GM21619 (cell line): ENCODE results near the gene KLHL3.
A peak's percentile ranks its signal among the peaks of the same experiment; 100 is the strongest.
"Not testable (repeated sequence)": the region's sequence is repeated elsewhere in the genome, so short reads cannot be mapped to it uniquely, and the experiment has no call there.

ENCODE experiments used
- ATAC-seq: cut with Tn5 transposase; IDR thresholded peaks from one replicate; pipeline ENCODE4 v1.9.1; 2021; ENCODE audit not compliant: unreplicated experiment

Gene KLHL3

DNA sequence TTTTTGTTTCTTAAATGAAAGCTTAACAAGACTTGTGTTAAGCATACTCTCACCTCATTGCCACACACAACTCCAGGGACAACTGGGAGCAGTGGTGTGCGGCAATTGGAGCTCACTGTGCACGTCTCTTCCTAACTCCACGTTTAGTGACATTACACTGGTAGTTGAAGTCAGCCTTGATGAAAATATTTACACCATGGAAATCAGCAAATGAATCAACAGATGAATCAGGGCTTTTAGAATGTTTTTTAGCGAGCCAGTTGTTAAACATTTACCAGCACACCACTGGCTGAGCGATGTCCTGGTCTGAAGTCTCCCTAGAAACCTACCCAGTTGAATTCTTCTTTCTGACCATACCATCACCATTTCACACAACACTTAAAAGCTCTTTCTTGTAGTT lies 67.3 kb downstream of the KLHL3 start:
- ATAC-seq: no peak

DNA sequence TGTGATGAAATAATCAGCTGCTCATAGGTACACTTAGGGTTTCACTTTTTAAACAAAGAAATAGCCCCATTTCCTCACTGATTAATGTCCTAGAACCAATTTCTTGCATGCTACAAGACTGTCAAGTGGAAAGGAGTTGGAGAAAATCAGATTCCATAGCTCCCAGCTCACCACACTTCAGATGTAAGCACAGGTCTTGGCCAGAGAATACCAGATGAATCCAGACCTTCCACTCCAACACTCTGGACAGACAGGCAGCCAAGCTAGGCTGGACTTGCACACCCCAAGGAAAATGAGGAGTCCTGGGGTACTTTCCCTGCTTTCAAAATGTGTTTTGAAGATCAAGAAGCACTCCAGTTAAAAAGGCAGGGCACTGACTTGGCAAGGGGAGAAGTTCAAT lies 68.5 kb downstream of the KLHL3 start:
- ATAC-seq: no peak

DNA sequence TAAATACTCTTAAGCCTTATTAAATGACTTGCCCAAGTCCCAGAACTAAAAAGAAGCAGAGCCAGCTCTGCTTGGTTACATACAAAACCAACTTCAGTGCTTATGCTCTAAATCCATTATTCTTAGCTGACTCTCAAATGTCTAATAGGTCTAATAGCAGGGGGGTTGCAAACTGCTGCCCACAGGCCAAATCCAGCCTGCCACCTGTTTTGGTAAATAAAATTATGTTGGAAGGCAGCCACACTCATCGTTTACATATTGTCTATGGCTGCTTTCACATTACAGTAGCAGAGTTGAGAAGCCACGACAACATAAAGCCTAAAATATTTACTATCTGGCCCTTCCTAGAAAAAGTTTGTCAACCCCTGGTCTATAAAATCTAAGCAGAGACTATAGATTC lies 69.0 kb downstream of the KLHL3 start:
- no peak for ATAC-seq

DNA sequence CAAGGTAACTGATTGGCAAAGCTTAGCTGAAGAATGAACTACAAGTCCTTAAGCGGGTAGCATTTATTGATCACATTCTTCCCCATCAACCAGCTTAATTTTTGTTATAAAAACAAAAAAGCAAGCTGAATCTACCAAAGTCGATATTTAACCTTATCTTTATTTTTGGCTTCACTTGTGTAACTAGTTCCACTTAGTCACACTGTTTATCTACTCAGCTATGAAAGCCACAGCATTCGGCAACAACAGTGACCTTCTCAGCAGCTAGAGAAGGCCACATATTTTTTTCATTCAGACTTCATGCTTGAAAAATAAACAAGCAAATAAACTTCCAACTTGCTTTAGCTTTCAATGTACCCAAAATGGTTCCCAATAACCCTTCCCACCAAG lies 69.4 kb downstream of the KLHL3 start:
- ATAC-seq: peak; percentile 37

DNA sequence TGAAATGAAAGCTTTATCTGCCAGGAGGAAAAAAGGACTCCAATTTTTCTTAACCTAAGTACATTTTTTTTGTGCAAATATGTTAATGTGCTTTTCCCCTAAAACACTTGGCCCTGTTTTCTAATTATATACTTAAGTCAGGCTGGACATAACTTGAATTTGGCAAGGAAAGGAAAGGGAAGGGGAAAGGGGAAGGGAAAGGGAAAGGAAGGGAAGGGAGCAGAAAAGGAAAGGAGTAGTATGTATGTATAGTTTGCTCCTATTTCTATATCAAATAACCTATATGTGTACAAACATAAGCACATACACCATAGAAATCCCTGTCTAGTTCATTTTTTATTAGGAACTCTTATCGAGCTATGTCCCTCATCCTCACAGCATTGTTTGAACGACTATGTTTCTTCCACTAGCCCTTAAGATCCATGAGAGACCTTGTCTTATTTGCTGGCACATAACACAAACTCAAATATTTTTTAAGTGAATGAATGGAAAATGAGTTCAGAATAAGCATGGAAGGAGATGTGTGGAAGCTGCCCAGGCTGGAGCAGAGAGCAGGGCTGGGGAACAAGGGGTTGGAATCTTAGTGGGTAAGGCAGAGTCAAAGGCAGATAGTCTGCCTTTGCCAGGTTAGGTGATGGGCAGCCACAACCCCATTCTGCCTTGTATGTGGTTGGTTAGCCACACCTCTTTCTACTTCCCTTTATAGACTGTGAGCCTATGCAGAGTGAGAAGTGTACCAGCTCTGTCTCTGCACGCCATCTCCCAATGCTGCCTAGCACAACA lies 70.0 kb downstream of the KLHL3 start:
- peak; percentile 100 for ATAC-seq

DNA sequence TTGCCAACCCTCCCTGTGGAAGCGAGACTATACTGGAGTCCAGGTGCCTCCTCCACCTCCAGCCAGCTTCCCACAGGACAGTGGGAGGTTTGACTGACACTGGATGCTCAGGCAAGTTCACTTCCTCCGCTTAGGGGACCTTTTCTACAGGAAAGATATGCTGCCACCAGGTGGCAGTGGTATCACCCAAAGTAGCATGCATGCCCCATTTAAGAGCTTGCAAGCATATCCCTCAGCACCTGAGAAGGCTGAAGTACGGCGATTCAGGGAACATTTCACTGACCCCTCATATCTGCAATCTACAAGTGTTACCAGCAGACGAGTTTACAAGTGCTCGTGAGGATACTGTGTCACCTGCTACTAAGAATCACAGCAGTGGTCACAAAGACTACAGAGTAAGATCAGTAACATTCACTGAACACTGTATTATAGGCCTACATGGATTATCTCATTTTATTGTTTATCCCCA lies 75.5 kb downstream of the KLHL3 start:
- peak; percentile 95 for ATAC-seq

DNA sequence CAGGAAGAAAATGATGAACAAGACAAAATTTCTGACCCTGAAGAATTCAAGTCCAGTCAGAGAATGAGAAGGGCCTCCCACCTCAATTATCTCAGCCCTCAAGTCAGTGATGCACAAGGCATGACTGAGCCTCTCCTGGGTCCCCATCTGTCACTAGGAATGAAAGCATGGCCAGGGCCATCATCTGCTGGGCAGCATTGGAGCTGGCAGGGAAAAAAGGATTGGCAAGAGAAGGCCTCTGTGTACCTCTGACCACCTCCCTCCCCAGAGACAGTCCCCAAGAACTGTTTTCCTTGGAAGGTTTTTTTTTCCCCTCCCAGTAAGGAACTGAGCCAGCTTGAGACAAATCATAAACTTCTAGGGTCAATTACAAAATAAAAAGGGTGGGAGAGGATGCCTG lies 76.7 kb downstream of the KLHL3 start:
- ATAC-seq: no peak

DNA sequence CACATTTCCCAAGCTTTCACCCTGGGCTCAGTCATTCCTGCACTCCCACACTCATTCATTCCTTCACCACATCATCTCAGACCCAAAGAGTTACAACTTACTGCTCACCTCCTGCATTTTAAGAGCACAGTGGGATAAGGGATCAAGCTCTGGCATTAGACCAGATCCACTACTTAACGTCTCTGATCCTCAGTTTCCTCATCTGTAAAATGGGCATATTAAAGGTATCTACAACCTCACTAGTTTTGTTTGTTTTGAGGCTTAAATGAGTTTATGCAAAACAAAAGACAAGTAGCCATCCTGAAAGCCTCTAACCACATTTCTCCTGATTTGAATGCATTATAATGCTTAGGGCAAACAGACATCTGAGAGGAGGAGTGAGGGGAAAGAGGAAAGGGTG lies 77.6 kb downstream of the KLHL3 start:
- no peak for ATAC-seq

DNA sequence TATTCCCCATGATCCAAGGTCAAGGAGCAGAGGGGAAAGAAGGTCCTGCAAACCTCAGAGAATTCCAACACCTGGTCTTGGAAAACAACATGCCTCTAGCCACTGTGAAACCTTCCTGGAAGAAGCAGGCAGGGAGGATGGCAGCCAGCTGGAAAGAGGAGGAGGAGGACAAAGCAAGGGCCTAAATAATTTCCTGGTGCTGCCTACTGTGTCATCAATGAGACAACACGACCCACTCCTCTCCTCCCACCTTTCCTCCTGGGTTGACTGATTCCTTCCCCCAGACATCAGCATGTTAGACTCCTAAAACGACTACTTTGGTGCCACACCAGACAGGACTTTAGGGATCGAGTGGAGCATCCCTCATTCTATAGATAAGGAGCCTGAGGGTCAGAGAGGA lies 78.8 kb downstream of the KLHL3 start:
- no peak for ATAC-seq

DNA sequence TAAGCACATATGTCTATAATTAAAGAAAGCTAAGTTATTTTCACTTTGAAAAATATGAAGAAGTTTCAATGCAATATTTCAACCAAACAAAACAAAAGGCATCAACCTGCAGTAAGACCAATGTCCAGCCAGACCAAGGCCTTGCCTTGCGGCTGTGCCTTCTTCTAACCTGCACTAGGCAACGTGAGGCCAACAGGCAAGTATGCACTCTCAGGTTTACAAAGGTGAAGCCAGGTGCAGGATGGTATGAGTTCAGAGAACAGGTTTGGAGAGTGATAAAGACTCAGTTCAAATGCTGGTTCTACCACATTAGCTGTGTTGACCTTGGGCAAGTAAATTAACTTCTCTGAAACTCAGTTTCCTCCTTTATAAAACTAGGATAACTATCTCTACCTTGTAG lies 79.3 kb downstream of the KLHL3 start:
- ATAC-seq: no peak

DNA sequence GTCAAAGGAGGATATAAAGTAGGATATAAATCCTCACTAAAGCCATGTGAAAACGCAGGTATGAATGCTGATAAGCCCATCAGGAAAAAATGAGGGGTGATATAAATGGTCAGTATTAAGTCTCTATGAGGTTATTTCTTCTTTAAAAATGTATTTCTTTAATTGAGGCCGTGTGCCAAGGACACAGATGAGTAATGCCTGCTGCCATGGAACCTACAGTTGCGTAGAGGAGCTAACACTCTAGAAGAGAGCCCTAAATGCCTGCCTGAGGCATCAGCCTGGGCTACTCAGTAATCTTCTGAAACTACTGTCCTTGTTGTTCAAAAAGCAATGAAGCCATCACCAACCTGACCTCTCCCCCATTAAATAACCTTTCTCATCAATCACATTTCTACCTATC lies 84.9 kb downstream of the KLHL3 start:
- ATAC-seq: no peak

DNA sequence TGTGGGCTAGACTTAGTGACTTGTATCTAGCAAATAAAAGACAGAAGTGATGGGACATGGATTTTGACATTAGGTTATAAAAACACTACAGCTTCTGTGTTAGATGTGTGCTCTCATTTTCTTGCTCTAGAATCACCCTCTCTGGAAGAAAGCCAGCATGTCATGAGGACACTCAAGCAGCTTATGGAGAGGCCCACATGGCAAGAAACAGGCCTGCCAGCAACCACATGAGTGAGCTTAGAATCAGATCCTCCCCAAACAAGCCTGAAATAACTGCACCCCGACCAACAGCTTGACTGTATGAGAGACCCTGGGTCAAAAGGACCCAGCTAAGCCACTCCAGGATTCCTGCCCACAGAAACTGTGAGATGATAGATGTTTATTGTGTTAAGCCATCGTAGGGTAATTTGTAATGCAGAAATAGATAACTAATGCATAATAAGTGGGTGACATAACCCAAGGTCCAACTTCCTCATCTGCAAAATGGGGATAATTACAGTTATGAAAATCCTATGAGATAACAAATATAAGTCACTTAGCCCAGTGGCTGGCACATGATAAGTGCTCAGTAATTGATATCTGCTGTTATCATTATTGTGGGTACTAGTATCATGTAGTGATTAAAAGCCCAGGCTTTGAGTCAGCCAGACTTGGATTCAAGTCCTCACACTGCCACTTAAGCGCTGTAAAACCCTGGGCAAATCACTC lies 86.5 kb downstream of the KLHL3 start:
- ATAC-seq: no peak

DNA sequence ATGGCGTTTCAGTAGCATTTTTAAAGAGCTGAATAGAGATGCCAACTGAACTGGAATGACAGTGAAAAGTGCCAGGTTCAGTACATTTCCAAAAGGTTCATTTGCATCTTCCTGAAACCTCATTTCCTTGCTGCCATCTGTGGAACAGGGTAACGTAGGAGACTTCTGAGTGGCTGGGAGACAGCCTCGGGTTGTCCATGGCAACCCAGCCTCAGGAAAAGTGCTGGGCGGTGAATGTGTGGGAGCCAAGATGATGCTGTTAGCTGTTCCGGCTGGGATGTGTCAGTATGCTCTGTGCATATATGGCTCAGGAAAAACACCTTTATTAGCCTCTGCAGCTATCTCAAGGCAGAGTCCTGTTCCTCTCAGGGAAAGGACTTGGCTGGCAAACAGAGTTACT lies 87.5 kb downstream of the KLHL3 start:
- no peak for ATAC-seq

DNA sequence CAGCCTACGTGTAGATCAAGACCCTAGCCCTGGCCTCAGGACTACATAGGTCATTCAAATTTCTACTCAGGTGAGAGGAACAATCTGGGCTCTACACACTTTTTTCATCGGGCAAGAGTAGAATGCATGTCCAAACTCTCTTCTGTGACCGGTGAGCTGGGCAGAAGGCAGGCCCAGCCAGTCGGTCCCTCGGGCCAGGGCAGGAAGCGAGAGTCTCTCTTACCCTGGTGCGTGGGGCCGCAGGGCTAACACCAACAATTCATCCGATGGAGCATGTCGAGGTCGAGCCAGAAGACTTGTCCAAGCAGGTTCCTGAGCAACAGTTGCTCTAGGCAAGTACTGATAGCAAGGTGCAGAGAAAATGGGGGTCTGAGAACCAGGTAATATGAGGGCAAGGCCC lies 88.5 kb downstream of the KLHL3 start:
- no peak for ATAC-seq

DNA sequence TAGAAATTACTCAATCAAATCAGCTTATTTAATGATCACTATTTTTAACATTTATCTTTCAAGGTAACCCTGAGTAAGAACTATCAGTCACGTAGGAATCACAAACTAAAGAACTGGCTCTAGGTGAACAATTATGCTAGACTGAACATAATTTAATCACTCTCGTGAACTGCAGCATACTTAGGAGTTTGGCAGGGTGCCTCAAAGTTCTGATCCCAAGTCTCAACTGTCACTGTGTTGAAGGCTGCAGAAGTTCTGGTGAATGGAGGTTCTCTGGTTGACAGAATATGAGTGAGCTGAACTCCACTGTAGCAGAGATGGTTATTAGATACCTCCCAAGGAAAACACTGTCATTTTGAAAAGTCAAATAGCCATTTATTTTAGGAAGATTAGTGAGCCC lies 89.1 kb downstream of the KLHL3 start:
- ATAC-seq: no peak

DNA sequence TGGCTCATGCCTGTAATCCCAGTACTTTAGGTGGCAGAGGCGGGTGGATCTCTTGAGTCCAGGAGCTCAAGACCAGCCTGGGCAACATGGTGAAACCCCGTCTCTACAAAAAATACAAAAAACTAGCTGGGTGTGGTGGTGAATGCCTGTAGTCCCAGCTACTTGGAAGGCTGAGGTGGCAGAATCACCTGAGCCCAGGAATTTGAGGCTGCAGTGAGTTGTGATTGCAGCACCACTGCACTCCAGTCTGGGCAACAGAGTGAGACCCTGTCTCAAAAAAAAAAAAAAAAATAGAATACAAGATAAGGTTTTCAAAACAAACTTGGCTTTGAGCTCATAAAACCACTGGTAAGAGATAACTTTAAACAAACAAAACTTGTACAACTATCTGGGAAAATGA lies 92.8 kb downstream of the KLHL3 start:
- not testable (repeated sequence) for ATAC-seq

DNA sequence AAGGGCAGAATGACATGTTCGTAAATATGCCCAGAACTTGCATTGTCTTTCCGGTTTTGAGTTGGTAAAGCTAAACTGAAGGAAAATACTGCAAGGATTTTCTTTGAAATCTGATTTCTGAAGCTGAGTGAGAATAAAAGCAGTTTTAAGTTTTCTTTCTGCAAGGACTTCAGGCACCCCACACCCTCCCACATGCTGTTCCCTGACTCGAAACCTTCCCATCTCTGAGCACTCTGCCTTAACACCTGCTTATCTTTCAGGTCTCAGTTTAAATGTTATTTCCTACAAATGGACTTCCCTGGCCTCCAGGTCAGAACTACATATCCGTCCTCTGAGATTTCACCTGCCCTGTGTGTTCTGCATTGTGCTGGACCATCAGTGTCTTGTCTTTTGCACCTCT lies 93.8 kb downstream of the KLHL3 start:
- ATAC-seq: no peak

DNA sequence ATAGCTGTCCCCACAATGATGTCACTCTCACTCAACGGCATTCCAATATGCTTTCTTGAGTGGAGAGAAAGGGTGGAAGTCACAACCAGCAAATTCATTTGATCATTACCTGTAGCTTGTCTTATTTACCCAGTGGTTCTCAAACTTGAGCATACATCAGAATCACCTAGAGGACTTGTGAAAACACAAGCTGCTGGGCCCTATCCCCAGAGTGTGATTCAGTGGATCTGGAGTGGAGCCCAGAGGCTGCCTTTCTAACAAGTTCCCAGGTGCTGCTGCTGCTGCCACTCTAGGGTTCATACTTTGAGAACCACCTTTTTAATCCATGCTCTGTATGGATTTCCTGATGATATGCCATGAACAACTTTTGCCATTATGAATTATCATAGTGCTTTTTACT lies 94.7 kb downstream of the KLHL3 start:
- no peak for ATAC-seq

DNA sequence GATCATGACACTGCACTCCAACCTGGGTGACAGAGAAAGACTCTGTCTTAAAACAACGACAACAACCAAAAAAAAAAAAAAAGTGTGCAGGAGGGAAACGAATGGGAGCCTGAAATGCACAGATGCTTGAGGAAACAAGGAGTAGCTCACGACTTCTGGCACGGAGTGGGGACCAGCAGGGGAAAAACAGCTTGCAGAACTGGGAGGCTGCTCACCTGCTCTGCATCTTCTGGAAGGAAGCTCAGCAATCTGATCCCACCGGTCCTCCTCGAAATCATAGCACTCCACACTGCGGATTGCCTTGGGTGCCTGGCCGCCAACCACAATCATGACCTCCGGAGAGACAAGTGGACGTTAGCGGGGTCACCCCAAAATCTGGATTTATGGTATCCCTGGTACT lies 96.2 kb downstream of the KLHL3 start:
- no peak for ATAC-seq

DNA sequence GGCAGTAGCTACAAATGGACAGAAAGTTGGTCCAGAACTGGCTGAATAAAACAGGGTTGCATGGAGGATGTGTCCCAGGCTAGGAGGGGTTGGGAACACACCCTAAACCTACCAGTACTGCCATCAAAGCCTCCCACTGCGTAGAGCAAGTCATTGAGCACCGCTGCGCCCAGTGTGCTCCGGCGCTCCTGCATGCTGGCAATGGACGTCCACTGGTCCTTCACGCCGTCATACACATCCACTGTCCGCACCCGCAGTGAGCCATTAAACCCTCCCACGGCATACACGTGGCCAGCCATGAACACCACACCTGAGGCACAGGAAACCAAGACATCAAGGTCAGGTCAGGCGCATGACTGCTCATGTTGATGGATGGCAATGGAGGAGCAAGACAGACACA lies 97.0 kb downstream of the KLHL3 start:
- no peak for ATAC-seq

DNA sequence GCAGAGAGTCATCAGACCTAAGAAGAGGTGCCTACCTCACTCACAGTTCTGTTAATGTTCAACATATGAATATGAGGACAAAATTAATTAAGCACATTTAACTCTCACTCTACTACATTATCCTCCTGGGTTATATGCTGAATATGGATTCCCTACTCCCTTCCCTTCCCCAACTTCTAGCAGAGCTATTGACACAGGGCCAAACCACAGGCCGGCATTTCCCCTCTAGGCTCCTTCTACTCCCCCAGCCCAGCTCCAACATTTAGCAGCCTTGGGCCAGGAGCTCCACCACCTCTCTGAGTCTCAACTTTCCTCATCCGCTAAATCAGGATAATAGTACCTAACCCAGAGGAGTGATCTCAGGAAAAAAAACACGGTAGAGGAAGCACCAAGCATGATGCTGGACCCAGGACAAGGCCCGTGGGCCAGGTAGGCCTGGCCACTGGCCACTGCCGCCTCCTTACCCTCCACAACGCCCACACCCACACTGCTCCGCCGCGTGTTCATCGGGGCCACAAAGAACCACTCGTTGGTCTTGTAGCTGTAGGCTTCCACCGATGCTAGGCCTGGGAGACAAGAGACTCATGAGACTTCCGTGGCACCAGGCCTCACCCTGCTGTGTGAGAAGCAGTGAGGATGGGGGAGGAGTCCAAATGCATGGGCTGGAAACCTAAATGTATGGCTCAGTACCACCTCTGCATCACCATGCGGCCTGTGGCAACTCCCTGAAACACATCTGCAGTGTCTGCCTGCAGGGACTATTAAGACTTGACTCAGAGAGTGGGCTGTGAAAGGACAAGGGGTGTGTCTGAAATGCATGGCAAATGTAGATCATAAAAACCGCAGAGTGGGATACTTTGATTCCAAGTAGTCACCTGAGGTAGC lies 98.8 kb downstream of the KLHL3 start:
- no peak for ATAC-seq

DNA sequence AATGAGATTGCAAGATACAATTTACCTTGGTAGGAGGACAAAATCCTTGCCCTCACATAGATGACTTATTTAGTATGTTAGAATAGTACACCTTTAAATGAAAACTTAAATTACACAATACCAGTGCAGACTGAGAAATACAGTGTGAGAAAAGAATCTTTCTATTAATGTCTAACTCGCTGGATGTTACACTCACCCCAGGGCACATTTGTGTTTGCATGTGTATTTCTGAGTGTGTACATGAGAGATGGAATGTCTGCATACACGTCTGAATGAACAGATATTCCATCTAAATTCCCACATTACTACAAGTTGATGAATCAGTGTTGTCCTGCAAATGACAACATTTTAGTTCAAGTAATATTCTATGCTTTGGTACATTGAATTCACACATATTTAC lies 99.8 kb downstream of the KLHL3 start:
- ATAC-seq: no peak
